Brain microvascular endothelial cell (primary cell): ENCODE measurements around the gene FARP1.

Experiments used
- DNase-seq: peaks from one replicate; pipeline ENCODE4 v3.0.0-alpha.2; 2020
- H3K27ac ChIP-seq: fragments of 250-450 bp; sonication (Bioruptor Pico); 2 replicates; pipeline ENCODE4 v1.5.1; 2020; ENCODE audit warnings: mild to moderate bottlenecking, moderate library complexity
- H3K27me3 ChIP-seq: fragments of 250-450 bp; sonication (Bioruptor Pico); replicated peaks from 2 replicates; pipeline ENCODE4 v1.5.1; 2020; ENCODE audit warnings: mild to moderate bottlenecking
- H3K36me3 ChIP-seq: fragments of 250-450 bp; sonication (Bioruptor Pico); replicated peaks from 2 replicates; pipeline ENCODE4 v1.5.1; 2020; ENCODE audit warnings: mild to moderate bottlenecking
- H3K4me3 ChIP-seq: 2 replicates; pipeline ENCODE4 v1.5.1; 2011; ENCODE audit warnings: low read depth, mild to moderate bottlenecking, control low read depth, low read length, moderate library complexity
- CTCF ChIP-seq: IDR thresholded peaks from 2 replicates; pipeline ENCODE4 v1.5.1; 2011; ENCODE audit warnings: low read depth, mild to moderate bottlenecking, moderate library complexity, low read length, control low read depth, inconsistent platforms; ENCODE audit errors: missing control alignments
- in situ Hi-C: cut with HindIII; loops from 2 replicates; pipeline ENCODE4 v1.10.0; 2017; ENCODE audit warnings: low sequenced_read_pairs, low pct_ligation_motif_present

FARP1 gene

GRCh38 chr13:98141509-98142379, 1.1 kb upstream of the FARP1 start:
- no peak overlapping the region for H3K27ac ChIP-seq
- no peaks in the 10 kb centered on the region for H3K36me3 ChIP-seq
- DNase-seq, result no peak
- no peak for TF ChIP-seq CTCF
- H3K27me3 ChIP-seq, result no peaks in the 10 kb centered on the region
- peak overlapping the region; percentile 61 for H3K4me3 ChIP-seq
- in situ Hi-C loops, result loop anchor here (25.0 kb wide), 1 partner anchor 271 kb away; no protein-coding TSS in a partner anchor

- in situ Hi-C loops, result loop anchor here (25.0 kb wide), 1 partner anchor 269 kb away; no protein-coding TSS in a partner anchor
- no peaks in the 10 kb centered on the region for H3K27me3 ChIP-seq
Observed at GRCh38 chr13:98143157-98143553, 261 bp downstream of the FARP1 start.

GRCh38 chr13:98143601-98144026, 720 bp downstream of the FARP1 start:
- Histone ChIP-seq H3K27me3 (no peaks in the 10 kb centered on the region), H3K27ac (peak overlapping the region; percentile 27), H3K4me3 (peak overlapping the region; percentile 66), H3K36me3 (no peaks in the 10 kb centered on the region)
- no peak for DNase-seq
- in situ Hi-C loops, result loop anchor here (25.0 kb wide), 1 partner anchor 269 kb away; no protein-coding TSS in a partner anchor
- no peak for TF ChIP-seq CTCF

More at GRCh38 chr13:98143157-98143553, 261 bp downstream of the FARP1 start:
- peak overlapping the region; percentile 66 for H3K4me3 ChIP-seq
- DNase-seq, result no peak
- no peak for TF ChIP-seq CTCF
- H3K36me3 ChIP-seq, result no peaks in the 10 kb centered on the region
- no peak overlapping the region for H3K27ac ChIP-seq

GRCh38 chr13:98144027-98144741, 1.3 kb downstream of the FARP1 start:
- Histone ChIP-seq H3K4me3 (peak overlapping the region; percentile 66), H3K27ac (peak overlapping the region; percentile 27), H3K27me3 (no peaks in the 10 kb centered on the region), H3K36me3 (no peaks in the 10 kb centered on the region)
- TF ChIP-seq CTCF, result no peak
- in situ Hi-C loops, result loop anchor here (25.0 kb wide), 1 partner anchor 268 kb away; no protein-coding TSS in a partner anchor
- no peak for DNase-seq

- no peaks in the 10 kb centered on the region for H3K36me3 ChIP-seq
- in situ Hi-C loops, result loop anchor here (25.0 kb wide), 1 partner anchor 267 kb away; no protein-coding TSS in a partner anchor
- H3K27ac ChIP-seq, result no peak overlapping the region
- H3K27me3 ChIP-seq, result no peaks in the 10 kb centered on the region
- DNase-seq, result no peak
- TF ChIP-seq CTCF, result peak; percentile 56
- peak overlapping the region; percentile 66 for H3K4me3 ChIP-seq
Observed at GRCh38 chr13:98144801-98145350, 2.0 kb downstream of the FARP1 start.
